ENCODE results near the gene KANTR.

KANTR gene

GRCh38 chrX:53088136-53088974 is 5.6 kb upstream of the KANTR start:
- Mint-ChIP-seq H3K4me1 (peaks cover 39% of the 10 kb centered on the region), H3K27ac (peak overlapping the region; percentile 85), H3K4me3 (peak overlapping the region; percentile 79), H3K9me3 (no peaks in the 10 kb centered on the region), H3K27me3 (no peaks in the 10 kb centered on the region), H3K36me3 (peaks cover 19% of the 10 kb centered on the region)
- CTCF ChIA-PET: interaction anchor here (2.1 kb wide), 1 partner anchor 16 kb away, joined by 10 read pairs; no protein-coding TSS in a partner anchor
- peak; percentile 76 for DNase-seq

- peak; percentile 52 for DNase-seq
- peak overlapping the region; percentile 85 for H3K27ac Mint-ChIP-seq
- H3K4me3 Mint-ChIP-seq: peak overlapping the region; percentile 79
- no peaks in the 10 kb centered on the region for H3K9me3 Mint-ChIP-seq
- CTCF ChIA-PET: interaction anchor here (0.9 to 2.1 kb wide), 2 partner anchors 17 to 20 kb away, joined by 3 to 10 read pairs; no protein-coding TSS in a partner anchor
- H3K4me1 Mint-ChIP-seq: peaks cover 31% of the 10 kb centered on the region
- H3K36me3 Mint-ChIP-seq: peaks cover 17% of the 10 kb centered on the region
- H3K27me3 Mint-ChIP-seq: no peaks in the 10 kb centered on the region
Observed at GRCh38 chrX:53089224-53089842, 4.6 kb upstream of the KANTR start.

GRCh38 chrX:53089925-53090324 is 4.0 kb upstream of the KANTR start:
- peaks cover 34% of the 10 kb centered on the region for H3K4me1 Mint-ChIP-seq
- no peak overlapping the region for H3K4me3 Mint-ChIP-seq
- CTCF ChIA-PET: interaction anchor here (0.9 to 2.1 kb wide), 2 partner anchors 18 to 21 kb away, joined by 3 to 10 read pairs; no protein-coding TSS in a partner anchor
- H3K27ac Mint-ChIP-seq: no peak overlapping the region
- H3K9me3 Mint-ChIP-seq: no peaks in the 10 kb centered on the region
- peaks cover 13% of the 10 kb centered on the region for H3K36me3 Mint-ChIP-seq
- no peak for DNase-seq
- H3K27me3 Mint-ChIP-seq: no peaks in the 10 kb centered on the region

- CTCF ChIA-PET: no interaction called here
- H3K36me3 Mint-ChIP-seq: peaks cover 6% of the 10 kb centered on the region
- H3K9me3 Mint-ChIP-seq: no peaks in the 10 kb centered on the region
- H3K4me3 Mint-ChIP-seq: no peak overlapping the region
- no peak for DNase-seq
- no peak overlapping the region for H3K27ac Mint-ChIP-seq
- H3K27me3 Mint-ChIP-seq: no peaks in the 10 kb centered on the region
- H3K4me1 Mint-ChIP-seq: peaks cover 38% of the 10 kb centered on the region
Observed at GRCh38 chrX:53091354-53091753, 2.6 kb upstream of the KANTR start.

- peak; percentile 83 for DNase-seq
- Mint-ChIP-seq H3K4me3 (peak overlapping the region; percentile 91), H3K4me1 (peaks cover 28% of the 10 kb centered on the region), H3K27me3 (no peaks in the 10 kb centered on the region), H3K36me3 (peaks cover 5% of the 10 kb centered on the region), H3K27ac (peak overlapping the region; percentile 94), H3K9me3 (no peaks in the 10 kb centered on the region)
- CTCF ChIA-PET: no interaction called here
Observed at GRCh38 chrX:53093177-53093655, 726 bp upstream of the KANTR start.

- Mint-ChIP-seq H3K4me1 (peaks cover 20% of the 10 kb centered on the region), H3K36me3 (peaks cover 8% of the 10 kb centered on the region), H3K27me3 (no peaks in the 10 kb centered on the region), H3K4me3 (peak overlapping the region; percentile 91), H3K9me3 (no peaks in the 10 kb centered on the region), H3K27ac (peak overlapping the region; percentile 94)
- no peak for DNase-seq
- CTCF ChIA-PET: no interaction called here
Observed at GRCh38 chrX:53094582-53094905, 602 bp downstream of the KANTR start.

- peaks cover 20% of the 10 kb centered on the region for H3K4me1 Mint-ChIP-seq
- peaks cover 9% of the 10 kb centered on the region for H3K36me3 Mint-ChIP-seq
- H3K9me3 Mint-ChIP-seq: no peaks in the 10 kb centered on the region
- CTCF ChIA-PET: no interaction called here
- H3K27ac Mint-ChIP-seq: no peak overlapping the region
- DNase-seq: no peak
- no peaks in the 10 kb centered on the region for H3K27me3 Mint-ChIP-seq
- no peak overlapping the region for H3K4me3 Mint-ChIP-seq
Observed at GRCh38 chrX:53095796-53096195, 1.9 kb downstream of the KANTR start.

GRCh38 chrX:53114864-53115549 is 21.1 kb downstream of the KANTR start:
- CTCF ChIA-PET: no interaction called here
- no peak overlapping the region for H3K4me3 Mint-ChIP-seq
- peaks cover 4% of the 10 kb centered on the region for H3K4me1 Mint-ChIP-seq
- no peaks in the 10 kb centered on the region for H3K9me3 Mint-ChIP-seq
- no peaks in the 10 kb centered on the region for H3K27me3 Mint-ChIP-seq
- no peak overlapping the region for H3K27ac Mint-ChIP-seq
- no peak for DNase-seq
- H3K36me3 Mint-ChIP-seq: peaks cover 11% of the 10 kb centered on the region

- H3K27ac Mint-ChIP-seq: no peak overlapping the region
- CTCF ChIA-PET: no interaction called here
- H3K27me3 Mint-ChIP-seq: no peaks in the 10 kb centered on the region
- no peak for DNase-seq
- H3K4me3 Mint-ChIP-seq: no peak overlapping the region
- peaks cover 4% of the 10 kb centered on the region for H3K4me1 Mint-ChIP-seq
- no peaks in the 10 kb centered on the region for H3K9me3 Mint-ChIP-seq
- H3K36me3 Mint-ChIP-seq: peaks cover 11% of the 10 kb centered on the region
Observed at GRCh38 chrX:53115550-53115874, 21.6 kb downstream of the KANTR start.

- Mint-ChIP-seq H3K27ac (no peak overlapping the region), H3K36me3 (peaks cover 11% of the 10 kb centered on the region), H3K4me3 (no peak overlapping the region), H3K27me3 (no peaks in the 10 kb centered on the region), H3K9me3 (no peaks in the 10 kb centered on the region), H3K4me1 (peaks cover 4% of the 10 kb centered on the region)
- CTCF ChIA-PET: no interaction called here
- DNase-seq: no peak
Observed at GRCh38 chrX:53116101-53116500, 22.2 kb downstream of the KANTR start.

GRCh38 chrX:53122013-53122412 is 28.1 kb downstream of the KANTR start:
- H3K4me1 Mint-ChIP-seq: peaks cover 6% of the 10 kb centered on the region
- DNase-seq: no peak
- no peak overlapping the region for H3K4me3 Mint-ChIP-seq
- CTCF ChIA-PET: no interaction called here
- H3K27ac Mint-ChIP-seq: no peak overlapping the region
- H3K36me3 Mint-ChIP-seq: peaks cover 7% of the 10 kb centered on the region
- no peaks in the 10 kb centered on the region for H3K27me3 Mint-ChIP-seq
- H3K9me3 Mint-ChIP-seq: no peaks in the 10 kb centered on the region

GRCh38 chrX:53125506-53125905 is 31.6 kb downstream of the KANTR start:
- Mint-ChIP-seq H3K27ac (no peak overlapping the region), H3K4me1 (peaks cover 6% of the 10 kb centered on the region), H3K4me3 (no peak overlapping the region), H3K27me3 (no peaks in the 10 kb centered on the region), H3K9me3 (no peaks in the 10 kb centered on the region), H3K36me3 (peaks cover 5% of the 10 kb centered on the region)
- CTCF ChIA-PET: no interaction called here
- no peak for DNase-seq

- Mint-ChIP-seq H3K4me3 (no peak overlapping the region), H3K4me1 (peaks cover 6% of the 10 kb centered on the region), H3K27ac (no peak overlapping the region), H3K36me3 (peaks cover 9% of the 10 kb centered on the region), H3K9me3 (no peaks in the 10 kb centered on the region), H3K27me3 (no peaks in the 10 kb centered on the region)
- CTCF ChIA-PET: no interaction called here
- no peak for DNase-seq
Observed at GRCh38 chrX:53126377-53126776, 32.4 kb downstream of the KANTR start.

GRCh38 chrX:53128097-53128749 is 34.3 kb downstream of the KANTR start:
- Mint-ChIP-seq H3K27ac (no peak overlapping the region), H3K4me1 (peaks cover 6% of the 10 kb centered on the region), H3K27me3 (no peaks in the 10 kb centered on the region), H3K9me3 (no peaks in the 10 kb centered on the region), H3K36me3 (peaks cover 16% of the 10 kb centered on the region), H3K4me3 (no peak overlapping the region)
- DNase-seq: no peak
- CTCF ChIA-PET: no interaction called here
